Muscle layer of duodenum (tissue), 2 donors: Measurements from ENCODE around the gene HIP1R.

Source experiments
- H3K27ac ChIP-seq: one replicate; pipeline ENCODE4 v1.7.0; 2013; ENCODE audit warnings: mild to moderate bottlenecking, low read length
- H3K27me3 ChIP-seq: one replicate; pipeline ENCODE4 v1.7.0; 2013; ENCODE audit warnings: low read depth, mild to moderate bottlenecking, control low read depth, low read length
- H3K36me3 ChIP-seq, 2 donors: one replicate each; pipeline ENCODE4 v1.7.0; 2013; ENCODE audit warnings: low read length in 2 of 2, control low read depth in 1 of 2, mild to moderate bottlenecking in 1 of 2; ENCODE audit not compliant: insufficient read depth in 2 of 2, control insufficient read depth in 1 of 2
- H3K4me1 ChIP-seq, 2 donors: one replicate each; pipeline ENCODE4 v1.7.0; 2013; ENCODE audit warnings: low read length in 2 of 2, mild to moderate bottlenecking in 2 of 2, control low read depth in 1 of 2, moderate library complexity in 1 of 2; ENCODE audit not compliant: insufficient read depth in 2 of 2, control insufficient read depth in 1 of 2
- H3K4me3 ChIP-seq, 2 donors: one replicate each; pipeline ENCODE4 v1.7.0; 2013; ENCODE audit warnings: low read length in 2 of 2, low read depth in 1 of 2, mild to moderate bottlenecking in 1 of 2
- H3K9me3 ChIP-seq, 2 donors: one replicate each; pipeline ENCODE4 v1.7.0; 2013; ENCODE audit warnings: low read length in 2 of 2, control low read depth in 1 of 2, mild to moderate bottlenecking in 1 of 2; ENCODE audit not compliant: control insufficient read depth in 1 of 2
- donor health status: healthy.

Gene HIP1R

GRCh38 chr12:122845041-122845864 lies 10.0 kb downstream of the HIP1R start:
- Histone ChIP-seq H3K36me3 (no peaks in the 10 kb centered on the region), H3K4me1 (peaks cover 0 to 24% of the 10 kb centered on the region in 2 donors)

GRCh38 chr12:122845865-122846621 lies 10.8 kb downstream of the HIP1R start:
- Histone ChIP-seq H3K27me3 (no peaks in the 10 kb centered on the region), H3K4me3 (no peak overlapping the region), H3K9me3 (no peaks in the 10 kb centered on the region), H3K36me3 (no peaks in the 10 kb centered on the region), H3K4me1 (peaks cover 0 to 24% of the 10 kb centered on the region in 2 donors), H3K27ac (no peak overlapping the region)

More at GRCh38 chr12:122845041-122845864, 10.0 kb downstream of the HIP1R start:
- no peak overlapping the region for H3K27ac ChIP-seq
- no peaks in the 10 kb centered on the region for H3K27me3 ChIP-seq
- no peaks in the 10 kb centered on the region for H3K9me3 ChIP-seq
- no peak overlapping the region for H3K4me3 ChIP-seq

- peaks cover 0 to 17% of the 10 kb centered on the region in 2 donors for H3K4me1 ChIP-seq
- no peak overlapping the region for H3K27ac ChIP-seq
- no peak overlapping the region for H3K4me3 ChIP-seq
- no peaks in the 10 kb centered on the region for H3K9me3 ChIP-seq
- H3K36me3 ChIP-seq, result no peaks in the 10 kb centered on the region
- H3K27me3 ChIP-seq, result no peaks in the 10 kb centered on the region
Observed at GRCh38 chr12:122846622-122847515, 11.6 kb downstream of the HIP1R start.

DNA sequence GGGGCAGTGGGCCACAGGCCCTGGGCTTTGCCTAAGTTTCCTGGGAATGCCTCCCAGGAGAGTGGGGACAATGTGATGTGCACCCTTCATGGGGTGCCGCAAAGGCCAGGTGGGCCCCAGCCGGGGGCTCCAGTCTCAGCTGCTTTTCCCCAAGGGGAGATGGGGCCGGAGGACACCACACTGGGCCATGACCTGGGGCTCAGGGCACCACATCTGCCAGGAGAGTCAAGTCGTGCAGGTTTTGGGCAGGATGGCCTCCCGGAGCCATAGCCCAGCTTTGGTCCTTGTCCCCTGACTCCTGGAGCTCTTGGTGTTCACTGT lies 12.2 kb downstream of the HIP1R start:
- H3K27ac ChIP-seq, result no peak overlapping the region
- H3K9me3 ChIP-seq, result no peaks in the 10 kb centered on the region
- no peaks in the 10 kb centered on the region for H3K36me3 ChIP-seq
- H3K4me3 ChIP-seq, result no peak overlapping the region
- H3K27me3 ChIP-seq, result no peaks in the 10 kb centered on the region
- H3K4me1 ChIP-seq, result peaks cover 0 to 16% of the 10 kb centered on the region in 2 donors

- no peak overlapping the region for H3K27ac ChIP-seq
- H3K9me3 ChIP-seq, result no peaks in the 10 kb centered on the region
- H3K36me3 ChIP-seq, result no peaks in the 10 kb centered on the region
- H3K27me3 ChIP-seq, result no peaks in the 10 kb centered on the region
- H3K4me3 ChIP-seq, result no peak overlapping the region
- peaks cover 0 to 12% of the 10 kb centered on the region in 2 donors for H3K4me1 ChIP-seq
Observed at GRCh38 chr12:122847921-122848421, 12.7 kb downstream of the HIP1R start.

- H3K4me3 ChIP-seq, result no peak overlapping the region
- peaks cover 0 to 13% of the 10 kb centered on the region in 2 donors for H3K4me1 ChIP-seq
- no peaks in the 10 kb centered on the region for H3K27me3 ChIP-seq
- H3K9me3 ChIP-seq, result no peaks in the 10 kb centered on the region
- no peak overlapping the region for H3K27ac ChIP-seq
- H3K36me3 ChIP-seq, result no peaks in the 10 kb centered on the region
Observed at GRCh38 chr12:122848471-122849351, 13.5 kb downstream of the HIP1R start.

DNA sequence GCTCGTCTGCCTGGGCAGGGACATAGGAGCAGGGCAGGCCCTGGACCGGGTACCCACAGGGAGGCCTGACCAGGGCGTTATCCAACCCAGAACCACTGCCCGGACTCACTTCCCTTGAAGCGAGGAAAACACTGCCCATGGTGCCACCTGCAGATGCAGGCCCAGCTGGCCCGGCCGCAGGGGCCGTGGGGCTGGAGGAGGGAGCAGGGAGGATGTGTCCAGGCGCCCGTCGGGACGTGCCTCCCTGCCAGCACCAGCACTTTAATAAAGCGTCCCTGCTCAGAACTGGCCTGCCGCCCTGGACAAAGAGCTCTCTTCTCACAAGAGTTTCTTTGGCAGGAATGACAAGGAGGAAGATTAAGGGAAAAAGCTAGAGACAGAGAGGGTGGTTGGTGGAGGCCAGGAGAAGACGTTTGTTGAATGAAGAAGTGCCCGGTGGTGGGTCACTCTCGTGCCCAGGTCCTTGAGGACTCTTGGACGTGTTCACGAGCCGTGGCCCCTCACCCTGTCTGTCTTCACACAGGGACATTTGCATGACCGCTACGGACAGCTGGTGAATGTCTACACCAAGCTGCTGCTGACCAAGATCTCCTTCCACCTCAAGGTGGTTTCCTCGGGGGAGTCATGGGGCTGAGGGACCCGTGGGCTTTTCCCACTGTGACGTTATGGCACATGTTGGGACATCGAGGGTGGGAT lies 14.2 kb downstream of the HIP1R start:
- Histone ChIP-seq H3K4me3 (no peak overlapping the region), H3K27me3 (no peaks in the 10 kb centered on the region), H3K36me3 (no peaks in the 10 kb centered on the region), H3K27ac (no peak overlapping the region), H3K4me1 (peaks cover 0 to 14% of the 10 kb centered on the region in 2 donors), H3K9me3 (no peaks in the 10 kb centered on the region)

DNA sequence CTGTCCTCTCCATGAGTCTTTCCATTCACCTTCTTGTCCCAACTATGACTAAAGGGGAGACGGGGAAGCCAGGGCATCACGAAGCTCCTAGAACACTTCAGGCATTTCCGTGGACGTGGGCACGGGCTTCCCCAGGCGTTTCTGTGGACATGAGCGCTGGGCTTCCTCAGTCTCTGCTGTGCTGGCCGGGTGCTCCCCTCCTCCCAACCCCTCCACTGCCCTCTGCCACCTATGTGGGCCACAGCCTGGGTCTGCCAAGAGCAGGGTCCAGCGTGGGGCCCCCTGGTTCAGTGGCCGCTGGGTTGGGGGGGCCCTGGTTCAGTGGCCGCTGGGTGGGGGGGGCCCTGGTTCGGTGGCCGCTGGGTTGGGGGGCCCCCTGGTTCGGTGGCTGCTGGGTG lies 14.8 kb downstream of the HIP1R start:
- Histone ChIP-seq H3K9me3 (no peaks in the 10 kb centered on the region), H3K36me3 (no peaks in the 10 kb centered on the region), H3K27me3 (no peaks in the 10 kb centered on the region), H3K4me1 (peaks cover 0 to 10% of the 10 kb centered on the region in 2 donors), H3K4me3 (no peak overlapping the region), H3K27ac (no peak overlapping the region)

- no peak overlapping the region for H3K27ac ChIP-seq
- H3K36me3 ChIP-seq, result no peaks in the 10 kb centered on the region
- H3K9me3 ChIP-seq, result no peaks in the 10 kb centered on the region
- H3K4me3 ChIP-seq, result no peak overlapping the region
- H3K27me3 ChIP-seq, result no peaks in the 10 kb centered on the region
- peaks cover 0 to 10% of the 10 kb centered on the region in 2 donors for H3K4me1 ChIP-seq
Observed at GRCh38 chr12:122850695-122851350, 15.6 kb downstream of the HIP1R start.
